ENCODE results near the gene MAP3K2.

Gene MAP3K2, protein sequence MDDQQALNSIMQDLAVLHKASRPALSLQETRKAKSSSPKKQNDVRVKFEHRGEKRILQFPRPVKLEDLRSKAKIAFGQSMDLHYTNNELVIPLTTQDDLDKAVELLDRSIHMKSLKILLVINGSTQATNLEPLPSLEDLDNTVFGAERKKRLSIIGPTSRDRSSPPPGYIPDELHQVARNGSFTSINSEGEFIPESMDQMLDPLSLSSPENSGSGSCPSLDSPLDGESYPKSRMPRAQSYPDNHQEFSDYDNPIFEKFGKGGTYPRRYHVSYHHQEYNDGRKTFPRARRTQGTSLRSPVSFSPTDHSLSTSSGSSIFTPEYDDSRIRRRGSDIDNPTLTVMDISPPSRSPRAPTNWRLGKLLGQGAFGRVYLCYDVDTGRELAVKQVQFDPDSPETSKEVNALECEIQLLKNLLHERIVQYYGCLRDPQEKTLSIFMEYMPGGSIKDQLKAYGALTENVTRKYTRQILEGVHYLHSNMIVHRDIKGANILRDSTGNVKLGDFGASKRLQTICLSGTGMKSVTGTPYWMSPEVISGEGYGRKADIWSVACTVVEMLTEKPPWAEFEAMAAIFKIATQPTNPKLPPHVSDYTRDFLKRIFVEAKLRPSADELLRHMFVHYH

DNA sequence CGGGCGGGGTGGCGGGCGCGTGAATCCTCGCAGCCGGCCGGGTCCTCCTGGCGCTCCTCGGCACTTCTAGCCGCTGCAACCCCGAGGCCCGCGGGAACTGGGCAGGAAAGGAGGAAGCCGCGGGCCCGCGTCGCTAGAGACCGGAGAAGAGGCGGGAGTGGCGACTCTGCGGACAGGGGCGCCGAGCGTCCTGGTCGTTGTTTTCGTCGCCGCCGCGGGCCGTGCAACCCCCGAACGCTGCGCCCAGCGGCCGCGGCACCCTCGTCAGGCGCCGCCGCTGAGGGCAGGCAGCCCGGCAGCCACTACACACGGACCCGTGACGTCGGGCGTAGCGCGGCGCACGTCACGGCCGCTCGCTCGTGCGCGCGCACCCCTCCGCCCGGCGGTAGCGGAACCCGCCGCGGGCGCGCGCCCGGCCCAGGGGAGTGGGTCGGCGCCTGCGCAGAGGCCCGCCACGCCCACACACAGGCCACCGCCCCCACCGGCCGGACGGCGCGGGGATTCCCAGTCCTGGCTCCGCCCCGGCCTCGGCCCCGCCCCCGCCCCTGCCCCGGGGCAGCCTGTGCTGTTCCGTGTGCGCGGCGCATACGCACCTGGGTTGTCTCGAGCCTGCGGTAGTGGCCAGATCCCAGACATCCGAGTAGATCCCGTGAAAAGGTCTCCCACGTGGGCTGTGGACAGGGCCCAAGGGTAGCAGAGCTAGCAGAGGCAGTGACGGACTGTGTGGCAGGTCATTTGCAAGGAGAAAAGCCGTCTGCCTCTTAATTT lies at the start of gene MAP3K2:
TSS of gene MAP3K2 (minus strand) at position 321 of the 768 bp plus-strand sequence. CDS start 44,846 bp downstream, outside the sequence.
- TF ChIP-seq, protein P1, sequence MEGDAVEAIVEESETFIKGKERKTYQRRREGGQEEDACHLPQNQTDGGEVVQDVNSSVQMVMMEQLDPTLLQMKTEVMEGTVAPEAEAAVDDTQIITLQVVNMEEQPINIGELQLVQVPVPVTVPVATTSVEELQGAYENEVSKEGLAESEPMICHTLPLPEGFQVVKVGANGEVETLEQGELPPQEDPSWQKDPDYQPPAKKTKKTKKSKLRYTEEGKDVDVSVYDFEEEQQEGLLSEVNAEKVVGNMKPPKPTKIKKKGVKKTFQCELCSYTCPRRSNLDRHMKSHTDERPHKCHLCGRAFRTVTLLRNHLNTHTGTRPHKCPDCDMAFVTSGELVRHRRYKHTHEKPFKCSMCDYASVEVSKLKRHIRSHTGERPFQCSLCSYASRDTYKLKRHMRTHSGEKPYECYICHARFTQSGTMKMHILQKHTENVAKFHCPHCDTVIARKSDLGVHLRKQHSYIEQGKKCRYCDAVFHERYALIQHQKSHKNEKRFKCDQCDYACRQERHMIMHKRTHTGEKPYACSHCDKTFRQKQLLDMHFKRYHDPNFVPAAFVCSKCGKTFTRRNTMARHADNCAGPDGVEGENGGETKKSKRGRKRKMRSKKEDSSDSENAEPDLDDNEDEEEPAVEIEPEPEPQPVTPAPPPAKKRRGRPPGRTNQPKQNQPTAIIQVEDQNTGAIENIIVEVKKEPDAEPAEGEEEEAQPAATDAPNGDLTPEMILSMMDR (IDR thresholded peaks at IDR 0.05; ENCODE audit: control insufficient read depth, extremely low read depth, insufficient read depth) = no peak
- peak within 1 kb of the TSS; percentile 84 for H3K4me3 ChIP-seq (ENCODE audit: low read depth, low read length)
- DNase-seq (ENCODE audit: low read depth) = peak; percentile 70

DNA sequence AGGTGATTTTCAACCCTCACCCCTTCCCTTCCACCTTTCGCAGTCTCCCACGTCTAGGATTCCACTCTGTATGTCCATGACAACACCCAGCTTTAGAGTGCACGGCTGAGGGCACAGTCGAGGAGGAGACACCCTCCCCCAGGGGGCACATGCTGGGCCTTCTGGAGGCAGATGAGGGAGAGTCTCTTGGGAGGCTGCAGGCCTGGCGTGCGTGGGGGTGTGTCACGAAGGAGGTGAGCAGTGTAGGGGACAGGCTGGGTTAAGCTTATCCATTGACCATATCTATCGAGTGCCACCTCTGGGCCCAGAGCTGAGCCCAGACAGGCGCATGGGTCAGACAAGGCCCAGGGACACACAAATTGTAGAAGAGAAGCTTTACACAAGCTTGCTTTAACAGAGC lies 49.3 kb upstream of the MAP3K2 start:
- TF ChIP-seq, protein P1 (IDR thresholded peaks at IDR 0.05; ENCODE audit: control insufficient read depth, extremely low read depth, insufficient read depth) = no peak
- DNase-seq (ENCODE audit: low read depth) = no peak
- H3K4me3 ChIP-seq (ENCODE audit: low read depth, low read length) = no peak overlapping the region

DNA sequence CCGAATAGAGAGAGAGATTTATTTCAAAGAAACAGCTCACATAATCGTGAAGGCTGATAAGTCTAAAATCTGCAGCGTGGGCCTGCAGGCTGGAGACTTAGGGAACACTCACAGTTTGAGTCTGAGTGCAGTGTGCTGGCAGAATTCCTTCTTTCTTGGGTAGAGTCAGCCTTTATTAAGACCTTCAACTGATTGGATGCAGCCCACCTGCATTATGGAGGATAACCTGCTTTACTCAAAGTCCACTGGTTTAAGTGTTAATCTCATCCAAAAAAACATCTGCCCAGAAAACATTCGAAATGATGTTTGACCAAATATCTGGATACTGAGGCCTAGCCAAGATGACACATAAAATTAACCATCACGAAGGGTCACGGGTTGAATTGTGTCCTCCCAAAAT lies 46.7 kb upstream of the MAP3K2 start:
- H3K4me3 ChIP-seq (ENCODE audit: low read depth, low read length) = no peak overlapping the region
- TF ChIP-seq, protein P1 (IDR thresholded peaks at IDR 0.05; ENCODE audit: control insufficient read depth, extremely low read depth, insufficient read depth) = no peak
- no peak for DNase-seq (ENCODE audit: low read depth)

DNA sequence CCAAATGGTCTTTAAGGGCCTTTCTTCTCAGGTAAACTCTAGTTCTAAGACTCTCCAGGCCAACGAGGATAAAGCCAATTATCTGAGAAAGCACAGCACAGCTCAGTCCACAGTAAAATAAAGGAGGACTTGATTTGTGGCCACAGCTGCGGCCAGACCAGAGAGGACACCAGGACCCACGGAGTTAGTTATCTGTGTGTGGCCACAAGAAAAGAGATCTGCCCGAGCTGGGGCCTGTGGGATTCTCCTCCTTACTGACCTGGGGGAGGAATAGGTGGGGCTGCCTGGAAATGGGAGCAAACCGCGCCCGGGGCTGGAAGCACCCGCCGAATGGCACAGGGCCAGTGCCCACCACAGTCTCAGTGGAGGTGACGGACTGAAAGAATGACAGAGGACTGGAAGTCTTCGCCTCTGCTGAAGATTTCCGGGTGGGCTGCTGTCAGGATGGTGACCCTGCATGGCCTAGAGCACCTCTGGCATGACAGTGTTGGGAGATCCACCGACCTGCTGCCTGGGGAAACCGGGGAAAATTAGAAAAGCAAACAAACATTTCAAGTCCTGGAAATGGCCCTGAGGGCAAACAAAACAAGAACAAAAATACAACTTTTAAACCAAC lies 43.7 kb upstream of the MAP3K2 start:
- no peak for DNase-seq (ENCODE audit: low read depth)
- TF ChIP-seq, protein P1 (IDR thresholded peaks at IDR 0.05; ENCODE audit: control insufficient read depth, extremely low read depth, insufficient read depth) = no peak
- no peak overlapping the region for H3K4me3 ChIP-seq (ENCODE audit: low read depth, low read length)

DNA sequence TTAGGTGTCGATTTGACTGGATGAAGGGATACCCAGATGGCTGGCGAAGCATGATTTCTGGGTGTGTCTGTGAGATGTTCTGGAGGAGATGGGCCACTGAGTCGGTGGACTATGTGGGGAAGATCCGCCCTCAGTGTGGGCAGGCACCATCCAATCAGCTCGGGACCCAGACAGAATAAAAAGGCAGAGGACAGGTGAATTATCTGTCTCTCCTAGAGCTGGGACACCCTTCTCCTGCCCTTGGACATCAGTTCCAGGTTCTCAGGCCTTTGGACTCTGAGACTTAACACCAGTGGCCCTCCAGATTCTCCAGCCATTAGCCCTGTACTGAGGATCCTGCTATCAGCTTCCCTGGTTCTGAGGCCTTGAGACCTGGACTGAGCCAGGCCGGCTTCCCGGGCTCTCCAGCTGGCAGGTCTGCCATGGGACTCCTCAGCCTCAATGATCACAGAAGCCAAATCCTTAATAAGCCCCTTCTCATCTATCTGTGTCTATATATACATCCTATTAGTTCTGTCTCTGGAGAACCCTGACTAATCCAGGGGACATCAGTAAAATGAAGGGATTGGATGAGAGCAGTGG lies 42.2 kb upstream of the MAP3K2 start:
- DNase-seq (ENCODE audit: low read depth) = no peak
- TF ChIP-seq, protein P1 (IDR thresholded peaks at IDR 0.05; ENCODE audit: control insufficient read depth, extremely low read depth, insufficient read depth) = no peak
- H3K4me3 ChIP-seq (ENCODE audit: low read depth, low read length) = no peak overlapping the region

DNA sequence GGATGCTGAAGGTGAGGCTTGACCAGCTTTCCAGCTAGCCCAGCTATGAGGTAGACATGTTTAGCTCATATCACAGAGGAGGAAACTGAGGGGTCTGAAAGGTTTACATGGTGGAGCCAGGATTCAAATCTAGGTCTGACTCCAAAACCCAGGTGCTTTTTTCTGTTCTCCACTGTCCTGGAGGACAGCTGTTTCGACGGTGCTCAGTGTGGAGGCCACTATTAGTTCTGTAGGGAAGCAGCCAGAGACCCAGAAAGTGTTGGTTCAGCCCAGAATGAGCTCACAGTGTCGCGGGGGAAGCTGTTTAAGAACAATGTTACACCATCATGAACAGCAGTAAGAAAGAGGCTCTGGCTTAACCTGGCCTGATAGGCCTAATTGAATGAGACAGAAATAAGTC lies 41.5 kb upstream of the MAP3K2 start:
- no peak for DNase-seq (ENCODE audit: low read depth)
- no peak overlapping the region for H3K4me3 ChIP-seq (ENCODE audit: low read depth, low read length)
- TF ChIP-seq, protein P1 (IDR thresholded peaks at IDR 0.05; ENCODE audit: control insufficient read depth, extremely low read depth, insufficient read depth) = no peak

All from LNCaP clone FGC (cell line).